Measurements from ENCODE around the gene ANXA10. TPM values are rescaled to one million over a fixed set of nuclear protein-coding genes. Genes with fewer than 3 reads are reported as not detected.

Gene ANXA10
- total RNA-seq, 1 donor from 2014 or later = not detected

DNA sequence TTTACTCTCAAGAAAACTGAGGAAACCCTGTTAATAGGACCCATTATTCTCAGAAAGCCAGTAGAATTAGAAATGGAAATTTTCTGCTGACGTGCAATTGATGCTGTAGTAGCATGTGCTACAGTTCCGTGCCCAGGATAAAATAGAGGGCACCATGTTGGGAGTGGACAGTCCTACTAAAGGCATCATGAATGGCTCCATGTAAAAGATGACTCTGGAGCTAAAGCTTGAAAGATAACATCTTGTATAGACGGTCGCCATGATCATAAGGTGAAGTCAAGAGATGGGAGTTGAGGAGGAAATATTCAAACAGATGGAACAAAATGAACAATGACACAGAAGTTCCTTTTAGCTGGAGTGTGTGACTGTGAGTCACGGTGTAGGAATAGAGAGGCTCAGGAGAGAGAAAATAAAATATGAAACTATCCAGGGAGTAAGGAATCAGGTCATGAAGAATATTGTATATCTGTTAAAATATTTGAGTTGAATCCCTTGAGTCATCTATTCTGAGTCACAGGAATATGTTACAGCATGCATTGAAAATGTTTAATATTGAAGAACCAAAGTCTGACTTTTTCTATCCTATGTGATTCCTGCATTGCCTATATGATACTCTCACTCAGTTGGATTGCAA lies 31.8 kb downstream of the ANXA10 start:
- H3K4me1 Mint-ChIP-seq (ENCODE audit: low read depth) = peaks cover 12% of the 10 kb centered on the region
- H3K36me3 Mint-ChIP-seq (ENCODE audit: low read depth) = no peaks in the 10 kb centered on the region
- no peak for DNase-seq (ENCODE audit: low spot score)
- H3K27ac Mint-ChIP-seq (ENCODE audit: unreplicated experiment) = peak overlapping the region; percentile 24
- no peak overlapping the region for H3K4me3 Mint-ChIP-seq (ENCODE audit: unreplicated experiment)
- peaks cover 11% of the 10 kb centered on the region for H3K27me3 Mint-ChIP-seq (ENCODE audit: low read depth)
- no peaks in the 10 kb centered on the region for H3K9me3 Mint-ChIP-seq (ENCODE audit: low read depth)
- TF ChIP-seq, protein P1, sequence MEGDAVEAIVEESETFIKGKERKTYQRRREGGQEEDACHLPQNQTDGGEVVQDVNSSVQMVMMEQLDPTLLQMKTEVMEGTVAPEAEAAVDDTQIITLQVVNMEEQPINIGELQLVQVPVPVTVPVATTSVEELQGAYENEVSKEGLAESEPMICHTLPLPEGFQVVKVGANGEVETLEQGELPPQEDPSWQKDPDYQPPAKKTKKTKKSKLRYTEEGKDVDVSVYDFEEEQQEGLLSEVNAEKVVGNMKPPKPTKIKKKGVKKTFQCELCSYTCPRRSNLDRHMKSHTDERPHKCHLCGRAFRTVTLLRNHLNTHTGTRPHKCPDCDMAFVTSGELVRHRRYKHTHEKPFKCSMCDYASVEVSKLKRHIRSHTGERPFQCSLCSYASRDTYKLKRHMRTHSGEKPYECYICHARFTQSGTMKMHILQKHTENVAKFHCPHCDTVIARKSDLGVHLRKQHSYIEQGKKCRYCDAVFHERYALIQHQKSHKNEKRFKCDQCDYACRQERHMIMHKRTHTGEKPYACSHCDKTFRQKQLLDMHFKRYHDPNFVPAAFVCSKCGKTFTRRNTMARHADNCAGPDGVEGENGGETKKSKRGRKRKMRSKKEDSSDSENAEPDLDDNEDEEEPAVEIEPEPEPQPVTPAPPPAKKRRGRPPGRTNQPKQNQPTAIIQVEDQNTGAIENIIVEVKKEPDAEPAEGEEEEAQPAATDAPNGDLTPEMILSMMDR (IDR thresholded peaks at IDR 0.05) = no peak

DNA sequence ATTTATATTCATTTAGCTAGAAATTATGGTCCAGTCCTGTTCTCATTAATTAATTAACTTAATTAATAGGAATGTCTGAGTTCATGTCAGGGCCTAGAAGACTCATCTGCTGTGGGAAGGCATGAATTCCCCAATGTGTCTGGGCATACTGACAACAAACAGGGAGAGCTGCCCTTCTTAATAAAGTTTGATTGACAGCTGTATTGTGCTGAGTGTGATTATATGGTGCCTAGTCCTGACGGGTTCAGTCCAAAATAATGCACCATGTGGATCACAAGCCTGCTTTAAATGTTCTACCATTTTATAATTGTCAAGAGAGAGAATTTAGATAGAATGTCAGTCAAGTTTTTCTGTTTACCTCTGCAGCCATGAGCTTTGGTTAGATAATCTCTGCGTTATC lies 34.6 kb downstream of the ANXA10 start:
- Mint-ChIP-seq H3K9me3 (ENCODE audit: low read depth) (no peaks in the 10 kb centered on the region), H3K4me1 (ENCODE audit: low read depth) (peaks cover 12% of the 10 kb centered on the region)
- DNase-seq (ENCODE audit: low spot score) = no peak

DNA sequence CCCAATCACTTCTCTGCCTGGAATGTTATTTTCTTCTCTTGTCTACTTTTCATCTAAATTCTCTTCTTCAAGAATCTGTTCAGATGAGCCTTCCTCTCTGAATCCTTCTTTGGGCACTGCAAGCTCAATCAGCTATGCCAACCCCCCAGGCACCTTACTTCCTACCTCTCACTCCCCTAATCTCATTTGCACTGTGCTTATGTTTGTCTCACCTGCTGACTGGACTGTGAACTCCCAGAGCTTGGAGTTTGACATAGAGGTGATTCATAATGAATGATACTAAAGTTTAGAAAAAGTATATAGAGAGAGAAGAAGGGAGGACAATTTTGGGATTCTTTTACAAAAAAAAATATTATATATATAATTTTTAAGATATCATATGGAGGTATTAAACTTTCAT lies 36.3 kb downstream of the ANXA10 start:
- H3K27me3 Mint-ChIP-seq (ENCODE audit: low read depth) = peaks cover 32% of the 10 kb centered on the region
- DNase-seq (ENCODE audit: low spot score) = no peak
- no peak overlapping the region for H3K27ac Mint-ChIP-seq (ENCODE audit: unreplicated experiment)
- TF ChIP-seq, protein P1 (IDR thresholded peaks at IDR 0.05) = no peak
- H3K4me1 Mint-ChIP-seq (ENCODE audit: low read depth) = peaks cover 12% of the 10 kb centered on the region
- no peaks in the 10 kb centered on the region for H3K9me3 Mint-ChIP-seq (ENCODE audit: low read depth)
- H3K4me3 Mint-ChIP-seq (ENCODE audit: unreplicated experiment) = no peak overlapping the region
- peaks cover 3% of the 10 kb centered on the region for H3K36me3 Mint-ChIP-seq (ENCODE audit: low read depth)

More for the DNA sequence above, 34.6 kb downstream of the ANXA10 start:
- H3K36me3 Mint-ChIP-seq (ENCODE audit: low read depth) = peaks cover 3% of the 10 kb centered on the region
- no peak overlapping the region for H3K4me3 Mint-ChIP-seq (ENCODE audit: unreplicated experiment)
- TF ChIP-seq, protein P1 (IDR thresholded peaks at IDR 0.05) = no peak
- peaks cover 31% of the 10 kb centered on the region for H3K27me3 Mint-ChIP-seq (ENCODE audit: low read depth)
- H3K27ac Mint-ChIP-seq (ENCODE audit: unreplicated experiment) = no peak overlapping the region

DNA sequence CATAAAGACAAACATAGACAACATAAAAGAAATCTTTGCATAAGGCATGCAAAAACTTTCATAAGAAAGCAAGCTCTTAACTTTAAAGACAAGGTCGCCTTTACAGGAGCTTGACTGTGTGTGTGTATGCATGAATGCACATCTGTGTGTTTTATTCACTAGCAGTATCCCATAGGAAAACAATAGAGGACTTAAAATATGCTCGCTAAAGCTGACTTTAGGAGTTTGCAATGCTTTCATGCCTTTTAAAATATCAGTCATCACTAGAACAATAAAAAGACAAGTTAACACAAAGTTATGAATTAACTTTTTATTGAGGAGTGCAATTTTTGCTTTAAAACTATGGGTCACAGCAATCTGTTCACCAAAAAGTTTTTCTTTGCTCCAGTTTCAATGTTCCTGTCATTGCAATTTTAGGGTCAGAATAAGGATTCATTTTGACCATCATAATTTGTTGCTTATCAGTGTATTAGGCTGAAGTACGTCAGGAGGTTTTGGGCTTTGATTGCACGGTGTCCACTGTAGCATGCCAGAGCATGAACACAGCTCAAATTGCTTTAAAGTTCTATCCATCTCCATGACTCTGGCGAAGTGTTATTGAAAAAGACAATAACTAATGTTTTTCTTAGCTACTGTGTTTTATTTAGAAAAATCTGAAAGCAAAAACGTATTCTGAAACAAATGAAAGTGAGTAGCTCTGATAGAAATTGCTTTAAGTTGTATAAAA lies 36.9 kb downstream of the ANXA10 start:
- DNase-seq (ENCODE audit: low spot score) = no peak
- Mint-ChIP-seq H3K27ac (ENCODE audit: unreplicated experiment) (no peak overlapping the region), H3K36me3 (ENCODE audit: low read depth) (peaks cover 3% of the 10 kb centered on the region), H3K9me3 (ENCODE audit: low read depth) (no peaks in the 10 kb centered on the region), H3K4me1 (ENCODE audit: low read depth) (peaks cover 7% of the 10 kb centered on the region), H3K4me3 (ENCODE audit: unreplicated experiment) (no peak overlapping the region), H3K27me3 (ENCODE audit: low read depth) (peaks cover 32% of the 10 kb centered on the region)
- TF ChIP-seq, protein P1 (IDR thresholded peaks at IDR 0.05) = no peak

DNA sequence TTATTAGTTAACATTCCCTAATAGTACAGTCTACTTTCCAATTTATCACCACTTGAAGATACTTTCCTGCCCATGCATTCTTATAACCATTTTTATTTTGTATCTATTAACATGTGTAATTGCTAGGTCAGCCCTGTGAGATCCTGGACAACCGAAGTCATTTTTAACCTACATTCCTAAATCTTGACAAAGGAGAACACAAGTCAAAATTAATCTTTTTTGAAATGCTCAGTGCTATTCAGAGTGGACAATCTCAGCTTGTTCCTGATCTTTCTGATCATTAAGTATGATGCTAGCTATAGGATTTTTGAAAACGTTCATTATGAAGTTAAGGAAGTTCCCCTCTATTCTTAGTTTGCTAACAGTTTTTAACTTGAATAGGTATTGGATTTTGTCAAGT lies 37.5 kb downstream of the ANXA10 start:
- Mint-ChIP-seq H3K4me3 (ENCODE audit: unreplicated experiment) (no peak overlapping the region), H3K27me3 (ENCODE audit: low read depth) (peaks cover 36% of the 10 kb centered on the region), H3K9me3 (ENCODE audit: low read depth) (no peaks in the 10 kb centered on the region), H3K4me1 (ENCODE audit: low read depth) (peaks cover 1% of the 10 kb centered on the region), H3K36me3 (ENCODE audit: low read depth) (peaks cover 3% of the 10 kb centered on the region), H3K27ac (ENCODE audit: unreplicated experiment) (no peak overlapping the region)
- no peak for DNase-seq (ENCODE audit: low spot score)
- TF ChIP-seq, protein P1 (IDR thresholded peaks at IDR 0.05) = no peak
